ENCODE measurements around the gene MED12.
"Not testable (repeated sequence)": the region's sequence is repeated elsewhere in the genome, so short reads cannot be mapped to it uniquely, and the experiment has no call there.

MED12 gene

DNA sequence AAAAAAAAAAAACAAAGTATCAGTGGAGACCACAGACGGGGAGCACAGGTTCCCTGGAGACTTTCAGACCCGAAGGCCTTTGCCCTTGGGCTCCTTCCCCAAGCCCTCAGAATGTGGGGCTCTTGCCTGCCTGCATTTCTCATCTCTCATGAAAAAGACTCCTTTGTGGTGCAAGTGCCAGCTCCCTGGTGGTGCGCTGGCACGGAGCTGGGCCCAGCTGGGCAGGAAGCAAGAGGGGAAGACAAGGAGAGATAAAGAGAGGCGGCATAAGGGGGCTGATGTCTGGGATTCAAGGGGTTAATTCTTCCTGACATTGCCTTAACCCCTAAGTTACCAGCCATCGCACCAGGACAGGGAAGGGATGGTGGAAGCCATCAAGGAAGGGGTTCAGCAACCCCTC lies 48.1 kb downstream of the MED12 start:
- FAIRE-seq, result no peak

DNA sequence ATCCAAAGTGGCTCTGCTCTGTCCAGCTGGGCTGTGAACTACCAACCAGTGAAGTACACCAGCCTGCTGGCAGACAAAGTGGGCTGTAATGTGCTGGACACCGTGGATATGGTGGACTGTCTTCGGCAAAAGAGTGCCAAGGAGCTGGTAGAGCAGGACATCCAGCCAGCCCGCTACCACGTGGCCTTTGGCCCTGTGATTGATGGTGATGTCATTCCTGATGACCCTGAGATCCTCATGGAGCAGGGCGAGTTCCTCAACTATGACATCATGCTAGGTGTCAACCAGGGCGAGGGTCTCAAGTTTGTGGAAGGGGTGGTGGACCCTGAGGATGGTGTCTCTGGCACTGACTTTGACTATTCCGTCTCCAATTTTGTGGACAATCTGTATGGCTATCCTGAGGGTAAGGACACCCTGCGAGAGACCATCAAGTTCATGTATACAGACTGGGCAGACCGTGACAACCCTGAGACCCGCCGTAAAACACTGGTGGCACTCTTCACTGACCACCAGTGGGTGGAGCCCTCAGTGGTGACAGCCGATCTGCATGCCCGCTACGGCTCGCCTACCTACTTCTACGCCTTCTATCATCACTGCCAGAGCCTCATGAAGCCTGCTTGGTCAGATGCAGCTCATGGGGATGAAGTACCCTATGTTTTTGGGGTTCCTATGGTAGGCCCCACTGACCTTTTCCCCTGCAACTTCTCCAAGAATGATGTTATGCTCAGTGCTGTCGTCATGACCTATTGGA lies 48.8 kb downstream of the MED12 start:
- no peak for FAIRE-seq

DNA sequence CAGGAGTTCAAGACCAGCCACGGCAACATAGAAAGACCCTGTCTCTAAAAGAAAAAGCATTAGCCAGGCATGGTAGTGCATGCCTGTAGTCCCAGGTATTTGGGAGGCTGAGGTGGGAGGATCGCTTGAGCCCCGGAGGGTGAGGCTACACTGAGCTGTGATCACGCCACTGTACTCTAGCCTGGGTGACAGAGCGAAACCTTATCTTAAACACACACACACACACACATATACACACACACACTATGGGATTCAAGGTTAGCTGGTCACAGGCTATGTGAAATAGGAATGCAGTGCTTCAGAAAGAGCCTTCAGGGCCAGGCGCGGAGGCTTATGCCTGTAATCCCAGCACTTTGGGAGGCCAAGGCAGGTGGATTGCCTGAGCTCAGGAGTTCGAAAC lies 49.7 kb downstream of the MED12 start:
- FAIRE-seq, result no peak

DNA sequence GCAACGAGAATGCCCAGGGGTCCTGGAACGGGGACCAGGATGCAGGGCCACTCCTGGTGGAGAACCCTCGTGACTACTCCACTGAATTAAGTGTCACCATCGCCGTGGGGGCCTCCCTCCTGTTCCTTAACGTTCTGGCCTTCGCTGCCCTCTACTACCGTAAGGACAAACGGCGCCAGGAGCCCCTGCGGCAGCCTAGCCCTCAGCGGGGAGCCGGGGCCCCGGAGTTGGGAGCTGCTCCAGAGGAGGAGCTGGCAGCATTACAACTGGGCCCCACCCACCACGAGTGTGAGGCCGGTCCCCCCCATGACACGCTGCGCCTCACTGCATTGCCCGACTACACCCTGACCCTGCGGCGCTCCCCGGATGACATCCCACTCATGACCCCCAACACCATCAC lies 51.2 kb downstream of the MED12 start:
- no peak for FAIRE-seq

DNA sequence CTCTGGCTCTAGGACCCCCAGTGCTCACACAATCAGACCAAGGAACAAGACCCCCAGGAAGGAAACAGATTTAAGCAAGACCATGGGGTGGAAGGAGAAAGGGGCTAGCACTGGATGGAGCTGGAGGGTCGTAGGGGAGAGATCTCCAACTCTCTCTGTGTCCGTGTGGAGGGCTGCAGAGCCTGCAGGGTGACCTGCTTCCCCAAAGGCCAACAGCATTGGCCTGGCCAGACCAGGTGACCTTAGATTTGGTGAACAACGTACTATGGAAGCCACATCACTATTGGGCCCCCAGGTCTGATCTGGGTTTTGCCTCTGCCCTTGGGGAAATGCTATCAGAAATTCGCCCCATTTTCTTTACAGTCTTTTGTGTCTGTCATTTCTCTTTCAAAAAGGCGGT lies 52.3 kb downstream of the MED12 start:
- FAIRE-seq, result no peak

DNA sequence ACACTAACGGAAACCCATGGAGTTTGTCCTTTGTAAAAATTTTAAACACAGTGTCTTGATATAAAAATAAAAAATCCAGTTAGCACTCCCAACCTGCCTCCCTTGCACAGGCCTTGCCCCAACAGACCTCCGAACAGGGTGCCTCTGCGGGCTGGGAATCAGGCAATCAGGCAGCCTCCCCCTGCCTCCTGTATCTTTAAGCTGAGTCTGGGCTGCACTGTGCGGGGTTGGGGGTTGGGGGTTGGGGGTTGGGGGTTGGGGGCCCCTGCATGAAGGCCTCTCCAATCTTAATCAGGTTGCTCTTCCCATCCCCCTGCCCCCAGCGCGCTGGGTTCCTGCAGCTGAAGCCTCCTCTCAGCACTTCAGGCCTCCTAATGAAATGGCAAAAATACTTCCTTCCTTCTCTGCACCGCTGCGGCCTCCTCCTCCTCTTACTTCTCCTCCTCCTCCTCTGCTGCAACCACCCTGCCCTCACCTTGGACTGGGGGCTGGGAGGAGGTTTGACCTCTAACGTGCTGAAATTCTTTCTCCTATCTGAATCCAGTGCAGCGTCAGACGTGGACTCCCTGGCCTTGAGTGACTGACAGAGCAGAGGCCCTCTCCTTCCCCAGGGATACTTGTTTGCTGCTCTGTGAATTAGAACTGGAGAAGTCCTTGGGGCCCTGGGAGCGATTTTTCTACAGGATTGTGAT lies 52.9 kb downstream of the MED12 start:
- no peak for FAIRE-seq

DNA sequence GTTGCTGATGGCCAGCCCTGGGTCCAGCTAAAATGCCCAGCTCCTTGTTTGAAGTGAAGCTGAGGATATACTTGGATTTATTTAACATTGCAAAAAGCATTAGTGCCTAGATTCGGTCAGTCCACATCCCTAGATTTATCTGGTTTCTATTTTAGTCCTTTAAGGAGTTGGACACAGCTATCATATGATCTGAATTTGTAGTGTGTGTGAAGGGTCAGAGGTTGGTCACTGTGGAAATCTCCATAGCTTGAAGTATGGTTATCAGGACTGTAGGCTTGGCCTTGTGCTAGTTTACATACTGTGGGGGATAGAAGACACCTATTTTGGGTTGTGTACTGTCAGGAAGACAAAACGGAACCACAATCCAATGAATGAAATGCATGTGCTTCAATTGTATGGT lies 55.0 kb downstream of the MED12 start:
- no peak for FAIRE-seq

DNA sequence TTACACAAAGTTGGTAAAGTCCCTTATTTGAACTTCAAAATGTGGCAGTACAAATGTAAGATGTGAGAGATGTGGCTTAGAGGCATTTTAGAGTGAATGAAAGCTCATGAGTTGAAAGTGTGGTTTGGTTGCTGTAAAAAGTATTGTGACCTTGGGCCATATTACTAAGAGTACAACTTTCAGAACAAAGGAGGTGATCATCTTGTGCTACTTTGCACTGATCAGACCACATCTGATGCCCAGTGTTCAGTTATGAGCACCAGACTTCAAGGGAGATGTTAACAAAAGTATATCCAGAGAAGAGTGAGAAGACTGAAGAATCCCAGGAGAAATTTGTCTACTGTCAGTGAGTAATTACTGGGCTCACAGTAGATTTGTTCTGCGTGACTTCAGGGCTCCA lies 56.4 kb downstream of the MED12 start:
- FAIRE-seq, result no peak

DNA sequence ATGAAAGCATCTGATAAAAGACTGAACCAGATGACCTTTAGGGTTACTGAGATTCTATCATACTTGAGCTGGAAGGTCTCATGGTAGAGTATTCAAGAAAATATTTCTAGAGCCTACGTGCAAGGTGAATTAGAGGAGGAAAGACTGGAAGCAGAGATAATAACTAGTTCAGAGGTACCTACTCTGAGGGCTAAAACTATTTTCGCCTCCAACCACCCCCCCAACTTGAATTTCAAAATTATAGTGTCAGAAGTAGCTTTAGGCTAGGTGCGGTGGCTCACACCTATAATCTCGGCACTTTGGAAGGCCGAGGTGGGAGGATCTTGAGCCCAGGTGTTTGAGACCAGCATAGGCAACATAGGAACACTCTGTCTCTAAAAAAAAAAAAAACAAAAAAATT lies 57.1 kb downstream of the MED12 start:
- no peak for FAIRE-seq

DNA sequence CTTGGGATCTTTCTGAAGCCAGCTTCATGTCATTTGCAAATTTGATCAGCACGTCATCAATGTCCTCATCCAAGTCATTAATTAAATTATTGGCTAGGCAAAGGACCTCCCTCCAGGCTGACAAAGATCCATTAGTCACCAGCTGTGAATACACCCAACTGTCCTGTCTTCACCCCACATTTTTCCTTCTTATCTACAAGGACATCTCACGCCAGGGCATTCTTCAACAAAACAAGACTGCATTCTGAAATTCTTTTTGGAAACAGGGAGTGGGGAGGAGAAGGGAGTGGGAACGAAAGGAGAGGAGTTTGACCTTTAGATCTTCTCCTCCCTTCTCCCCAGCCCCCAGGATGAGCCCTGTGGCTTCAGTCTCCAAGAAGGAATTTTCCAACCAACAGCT lies 58.9 kb downstream of the MED12 start:
- no peak for FAIRE-seq

DNA sequence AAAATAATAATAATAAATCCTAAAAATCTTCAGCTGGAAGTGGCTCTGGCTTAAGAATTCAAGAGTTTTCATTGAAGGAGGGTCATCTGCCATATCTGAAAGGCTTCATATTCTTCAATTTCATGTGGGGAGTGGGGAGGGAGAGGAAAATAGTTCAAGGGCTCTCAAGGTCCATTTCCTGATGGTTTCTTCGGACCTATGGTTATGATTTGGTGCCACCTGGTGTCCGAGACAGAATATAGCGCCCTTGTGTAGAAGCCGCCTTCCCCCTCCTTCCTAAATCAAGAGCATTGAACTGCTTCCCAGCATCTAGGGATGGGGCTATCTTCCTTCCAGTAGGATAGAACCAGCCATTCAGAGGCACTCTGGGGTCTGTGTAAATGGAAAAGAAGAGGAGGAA lies 60.5 kb downstream of the MED12 start:
- FAIRE-seq, result peak; percentile 86

DNA sequence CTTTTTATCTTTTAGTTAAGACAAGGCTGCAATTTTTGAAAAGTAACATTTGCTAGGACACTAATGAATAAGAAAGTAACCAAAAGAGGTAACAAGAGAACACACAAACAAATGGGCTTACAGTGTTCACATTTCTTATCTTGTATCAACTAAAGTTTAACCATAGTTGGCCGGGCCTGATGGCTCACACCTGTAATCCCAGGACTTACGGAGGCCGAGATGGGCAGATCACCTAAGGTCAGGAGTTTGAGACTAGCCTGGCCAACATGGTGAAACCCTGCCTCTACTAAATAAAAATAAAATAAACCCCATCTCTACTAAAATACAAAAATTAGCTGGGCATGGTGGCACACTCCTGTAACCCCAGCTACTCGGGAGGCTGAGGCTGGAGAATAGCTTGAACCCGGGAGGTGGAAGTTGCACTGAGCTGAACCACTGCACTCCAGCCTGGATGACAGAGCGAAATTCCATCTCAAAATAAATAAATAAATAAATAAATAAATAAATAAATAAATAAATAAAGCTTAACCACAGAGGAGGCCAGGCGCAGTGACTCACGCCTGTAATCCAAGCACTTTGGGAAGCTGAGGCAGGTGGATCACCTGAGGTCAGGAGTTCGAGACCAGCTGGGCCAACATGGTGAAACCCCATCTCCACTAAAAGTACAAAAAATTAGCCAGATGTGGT lies 62.3 kb downstream of the MED12 start:
- FAIRE-seq, result not testable (repeated sequence)

DNA sequence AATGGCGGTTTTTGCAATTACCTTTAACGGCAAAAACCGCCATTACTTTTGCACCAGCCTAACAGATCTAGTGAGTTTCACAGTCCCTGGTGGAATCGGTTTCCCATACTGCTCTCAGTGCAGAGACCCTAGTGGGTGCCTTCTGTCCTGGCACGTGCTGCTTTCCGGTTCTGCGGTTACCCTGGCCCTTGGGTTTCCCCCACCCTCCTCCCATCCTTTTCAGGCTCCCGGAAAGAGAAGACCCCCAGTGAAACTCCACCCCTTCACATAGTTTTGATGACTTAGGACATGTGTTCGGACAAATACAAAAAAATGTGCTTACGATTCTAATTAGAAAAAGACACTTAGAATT lies 63.1 kb downstream of the MED12 start:
- no peak for FAIRE-seq

DNA sequence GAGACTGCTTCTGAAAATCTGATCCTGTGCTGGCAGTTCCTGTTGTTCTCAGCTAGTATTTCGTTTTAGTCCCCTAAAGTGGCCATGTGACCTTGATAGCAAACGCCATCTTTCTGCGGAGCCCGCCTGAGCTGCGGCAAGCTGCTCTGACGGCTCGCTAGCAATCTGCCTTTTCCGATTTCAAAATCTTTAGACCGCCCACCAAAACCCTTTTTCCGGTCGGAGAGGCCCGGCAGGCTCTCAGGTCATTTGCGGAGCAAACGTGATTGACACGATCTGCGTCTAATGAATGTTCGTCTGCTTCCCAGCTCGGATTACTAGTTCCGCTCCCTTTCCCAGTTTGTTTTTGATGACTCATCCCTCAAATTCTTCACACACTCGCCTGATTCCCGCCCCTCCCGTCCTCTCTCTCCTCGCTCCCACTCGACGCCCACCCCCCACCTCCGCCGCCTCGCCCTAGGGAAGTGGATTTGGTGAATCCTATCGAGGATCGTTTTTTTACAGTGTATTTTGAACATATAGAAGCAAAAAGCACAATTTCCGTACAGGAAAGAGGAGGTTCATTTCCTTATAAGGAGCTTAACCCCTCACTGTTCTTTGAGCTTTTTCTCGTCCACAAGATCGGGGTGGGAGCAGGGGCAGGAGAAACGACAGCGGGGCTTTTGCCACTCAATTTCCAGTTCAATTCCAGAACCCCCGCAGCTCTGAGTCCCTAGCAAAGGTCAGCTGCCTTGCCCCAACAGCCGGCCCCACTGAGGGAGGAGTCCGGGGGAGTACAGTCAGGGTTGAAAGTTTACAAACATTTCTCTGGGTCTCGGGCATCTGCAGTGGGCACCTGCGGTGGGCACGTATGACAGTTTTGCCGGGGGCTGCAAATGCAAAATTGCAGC lies 63.8 kb downstream of the MED12 start:
- peak; percentile 80 for FAIRE-seq

DNA sequence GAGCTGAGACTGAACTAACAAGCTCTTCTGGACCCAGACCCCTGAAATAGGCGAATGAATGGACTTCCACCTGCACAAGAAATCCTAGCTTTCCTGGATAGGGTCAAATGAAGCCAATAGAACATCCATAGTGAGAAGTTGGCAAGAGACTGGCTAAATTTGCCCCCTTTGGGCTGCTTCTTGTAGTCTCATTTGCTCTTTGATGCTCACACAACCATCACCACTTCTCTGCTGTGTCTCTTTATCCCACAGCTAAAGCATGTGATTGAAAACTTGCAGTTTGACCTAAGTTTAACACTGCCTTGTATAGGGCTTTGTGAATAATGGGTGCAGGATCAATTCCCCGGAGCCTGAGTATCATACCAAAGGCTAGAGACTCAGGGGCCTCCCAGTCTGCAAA lies 64.5 kb downstream of the MED12 start:
- FAIRE-seq, result no peak

DNA sequence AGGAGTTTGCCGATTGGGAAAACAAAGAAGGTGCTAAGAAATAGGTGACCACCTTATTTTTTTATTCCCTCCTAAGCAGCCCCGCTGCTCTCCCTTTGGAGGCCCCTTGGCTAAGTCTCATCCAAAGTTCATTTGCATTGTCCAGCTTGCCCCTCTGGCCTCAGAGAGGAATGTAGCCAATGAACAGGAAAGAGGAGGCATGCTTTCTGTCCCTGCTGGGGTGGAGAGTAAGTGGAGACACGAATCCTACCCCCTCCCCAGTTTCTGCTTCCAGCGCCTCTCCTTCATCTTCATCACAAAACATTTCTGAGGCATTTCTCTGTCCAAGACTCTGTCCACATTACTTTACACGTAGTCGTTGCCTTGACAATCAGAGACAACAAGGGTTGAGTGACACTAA lies 64.9 kb downstream of the MED12 start:
- no peak for FAIRE-seq

DNA sequence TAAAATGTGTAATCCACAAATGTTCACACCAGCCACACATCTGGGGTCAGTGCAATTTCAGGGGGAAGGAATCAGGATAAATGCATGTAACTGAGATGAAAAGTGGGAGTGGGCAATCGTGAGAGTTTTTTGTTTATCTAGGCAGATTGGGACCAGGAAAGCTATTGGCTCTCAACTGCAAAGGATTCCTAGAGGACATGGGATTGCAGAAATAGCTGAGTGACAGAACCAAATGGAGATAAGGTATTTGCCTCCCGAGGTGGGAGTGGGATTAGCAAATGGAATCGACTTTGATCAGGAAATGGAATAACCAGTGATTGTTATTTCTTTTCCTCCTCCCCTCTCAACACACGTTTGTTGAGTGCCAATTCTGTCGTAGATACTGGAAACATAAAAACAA lies 65.7 kb downstream of the MED12 start:
- FAIRE-seq, result no peak

DNA sequence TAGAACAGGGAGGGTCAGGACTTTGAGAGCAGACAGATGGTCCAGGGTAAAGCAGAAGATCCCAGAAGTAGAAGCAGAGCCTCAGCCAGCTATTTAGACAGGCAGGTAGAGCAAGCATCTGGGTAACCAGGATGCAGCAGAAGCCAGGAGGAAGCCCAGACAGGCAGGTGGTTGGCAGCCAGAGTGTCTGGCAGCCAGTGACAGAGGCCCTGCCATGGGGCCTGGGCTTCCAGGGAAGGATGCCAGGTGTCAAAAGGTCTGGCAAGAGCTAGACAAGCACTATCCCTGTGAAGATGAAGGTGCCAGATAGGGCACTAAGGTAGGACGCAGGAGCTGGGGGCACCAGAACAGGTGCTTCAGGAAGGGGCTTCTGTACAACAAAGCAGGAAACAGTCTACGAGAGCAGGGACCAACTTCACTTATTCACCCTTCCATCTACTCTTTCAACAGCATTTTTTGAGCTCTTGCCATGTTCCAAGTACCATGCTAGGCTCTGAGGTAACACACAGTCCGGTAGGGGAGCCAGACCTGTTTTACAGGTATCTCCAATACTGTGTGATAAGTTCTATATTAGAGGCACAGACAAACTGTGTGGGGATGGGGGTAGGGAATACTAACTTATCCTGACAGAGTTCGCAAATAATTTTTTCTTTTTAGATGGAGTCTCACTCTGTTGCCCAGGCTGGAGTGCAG lies 66.6 kb downstream of the MED12 start:
- no peak for FAIRE-seq

DNA sequence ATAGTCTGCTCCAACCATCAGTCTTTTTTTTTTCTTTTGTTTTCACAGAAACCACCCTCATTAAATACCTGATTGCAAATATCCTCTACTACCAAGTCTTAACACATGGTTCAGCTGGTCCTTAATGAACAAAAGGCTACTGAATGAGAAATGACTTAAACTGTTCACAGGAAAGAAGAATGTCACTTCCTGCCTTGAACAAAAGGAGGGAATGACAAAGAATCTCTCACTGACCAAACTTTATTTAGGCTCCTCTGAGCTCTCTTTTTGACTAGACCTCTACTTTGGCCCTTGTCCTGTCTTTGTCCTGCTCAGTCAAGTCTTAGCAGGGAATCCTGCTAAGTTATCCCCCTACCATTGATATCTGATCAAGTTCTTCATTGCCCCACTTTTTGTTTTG lies 72.9 kb downstream of the MED12 start:
- FAIRE-seq, result no peak

All from TTC549 (cell line).